Measurements from ENCODE around the gene FBXW11. TPM values are rescaled to one million over a fixed set of nuclear protein-coding genes. Genes with fewer than 3 reads are reported as not detected.

FBXW11 gene
- total RNA-seq, 1 experiment from 2014 or later, result 54.8 TPM

DNA sequence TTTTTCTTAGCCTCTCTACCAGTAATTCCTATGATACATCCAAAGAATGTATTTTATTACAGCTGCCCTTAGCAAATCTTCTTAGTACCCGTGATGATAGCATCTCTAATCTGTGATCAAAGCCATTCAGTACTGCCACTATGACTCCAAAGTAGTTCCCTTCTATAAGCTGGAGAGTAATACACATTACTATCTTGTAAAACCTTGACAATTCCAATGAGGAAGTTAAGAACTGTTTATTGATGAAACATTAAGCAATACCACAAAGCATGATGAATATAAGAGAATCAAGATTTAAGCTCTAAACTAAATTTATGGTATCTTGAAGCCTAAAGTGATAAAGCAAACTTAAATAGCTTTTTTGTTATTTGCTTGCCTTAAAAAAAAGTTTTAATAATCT is 134.7 kb downstream of the FBXW11 start:
- no peak for DNase-seq
- Histone ChIP-seq H3K9me2 (ENCODE audit: insufficient read depth) (no peaks in the 10 kb centered on the region), H3F3A (ENCODE audit: insufficient read depth, low read depth) (no peaks in the 10 kb centered on the region), H3K27me3 (ENCODE audit: insufficient read depth, low read depth) (no peaks in the 10 kb centered on the region), H2AFZ (no peak overlapping the region), H3K9me3 (ENCODE audit: insufficient read depth, low read depth) (no peaks in the 10 kb centered on the region), H3K36me3 (ENCODE audit: low read depth) (peaks cover 29% of the 10 kb centered on the region; the same call in 1 of the 2 replicates), H3K4me2 (no peak overlapping the region), H3K27ac (no peak overlapping the region), H3K4me3 (no peak overlapping the region), H3K79me2 (ENCODE audit: low read depth) (no peaks in the 10 kb centered on the region), H4K20me1 (ENCODE audit: insufficient read depth) (no peaks in the 10 kb centered on the region), H3K4me1 (replicated peaks; ENCODE audit: insufficient read depth) (no peaks in the 10 kb centered on the region)
- ChIA-PET POLR2A (ENCODE audit: unreplicated experiment) (no interaction called here), CTCF (no interaction called here)
- intact Hi-C loops (cut with micrococcal nuclease; ENCODE audit: unreplicated experiment), result no loop called here
- TF ChIP-seq CTCF (conservative IDR thresholded peaks at IDR 0.05) (no peak), EZH2 (IDR thresholded peaks at IDR 0.05; ENCODE audit: low read depth) (no peak)
- BruUV-seq (replicated peaks), result no TSS peak

DNA sequence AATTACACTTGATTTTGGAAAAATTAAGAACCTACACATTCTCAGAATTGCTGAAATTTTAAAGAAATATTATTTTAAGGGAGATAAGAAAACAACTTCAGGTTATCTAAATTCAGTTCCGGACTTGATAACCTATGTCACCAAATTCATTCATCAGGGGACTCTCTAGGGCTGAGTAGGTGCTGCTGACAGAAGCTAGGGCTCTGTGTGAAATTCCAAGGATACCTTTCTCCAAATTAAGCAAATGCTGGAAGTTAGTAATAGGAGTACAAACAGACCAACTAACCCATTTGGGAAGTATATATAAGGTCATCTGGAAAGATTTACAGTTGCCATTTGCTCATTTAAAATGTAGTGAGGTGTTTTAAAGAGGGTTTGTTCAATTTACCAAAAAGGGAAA is 136.5 kb downstream of the FBXW11 start:
- no peak for TF ChIP-seq EZH2 (IDR thresholded peaks at IDR 0.05; ENCODE audit: low read depth)
- TF ChIP-seq CTCF (conservative IDR thresholded peaks at IDR 0.05), result no peak
- Histone ChIP-seq H3K36me3 (ENCODE audit: low read depth) (peaks cover 19% of the 10 kb centered on the region; the same call in 1 of the 2 replicates), H3K4me3 (no peak overlapping the region), H3K27ac (no peak overlapping the region), H4K20me1 (ENCODE audit: insufficient read depth) (0 out of 2 replicates have a peak, but pooled peaks cover 3% of the 10 kb centered on the region), H2AFZ (no peak overlapping the region), H3K9me3 (ENCODE audit: insufficient read depth, low read depth) (no peaks in the 10 kb centered on the region), H3K27me3 (ENCODE audit: insufficient read depth, low read depth) (no peaks in the 10 kb centered on the region), H3K4me1 (replicated peaks; ENCODE audit: insufficient read depth) (no peaks in the 10 kb centered on the region), H3K79me2 (ENCODE audit: low read depth) (no peaks in the 10 kb centered on the region), H3K9me2 (ENCODE audit: insufficient read depth) (no peaks in the 10 kb centered on the region), H3F3A (ENCODE audit: insufficient read depth, low read depth) (no peaks in the 10 kb centered on the region), H3K4me2 (no peak overlapping the region)
- intact Hi-C loops (cut with micrococcal nuclease; ENCODE audit: unreplicated experiment), result no loop called here
- ChIA-PET POLR2A (ENCODE audit: unreplicated experiment) (no interaction called here), CTCF (no interaction called here)
- DNase-seq, result no peak
- no TSS peak for BruUV-seq (replicated peaks)

DNA sequence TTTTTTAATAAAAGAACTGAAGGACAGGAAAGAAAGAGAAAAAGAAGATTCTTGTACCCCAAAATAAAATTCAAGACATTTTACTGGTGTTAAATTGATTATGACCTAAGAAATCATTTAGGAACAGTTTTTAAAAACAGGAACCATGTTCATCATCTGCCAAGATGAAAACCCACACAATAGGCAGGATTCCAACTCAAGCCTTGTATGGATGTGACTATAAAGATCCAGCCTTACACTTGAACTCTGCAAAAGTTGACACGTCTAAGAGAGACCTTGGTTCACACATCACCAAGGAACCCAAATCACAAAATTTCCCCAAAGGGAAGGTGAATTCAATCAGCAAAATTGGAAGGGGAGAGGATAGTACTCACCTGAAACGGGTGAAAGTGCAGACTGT is 138.2 kb downstream of the FBXW11 start:
- DNase-seq, result no peak
- H3K36me3 ChIP-seq (ENCODE audit: low read depth), result peaks cover 23% of the 10 kb centered on the region; the same call in 1 of the 2 replicates
- no TSS peak for BruUV-seq (replicated peaks)

More for the DNA sequence above, 138.2 kb downstream of the FBXW11 start:
- Histone ChIP-seq H3K9me2 (ENCODE audit: insufficient read depth) (no peaks in the 10 kb centered on the region), H3F3A (ENCODE audit: insufficient read depth, low read depth) (no peaks in the 10 kb centered on the region), H3K27me3 (ENCODE audit: insufficient read depth, low read depth) (no peaks in the 10 kb centered on the region), H3K4me3 (no peak overlapping the region), H3K79me2 (ENCODE audit: low read depth) (no peaks in the 10 kb centered on the region), H3K4me1 (replicated peaks; ENCODE audit: insufficient read depth) (no peaks in the 10 kb centered on the region), H3K9me3 (ENCODE audit: insufficient read depth, low read depth) (no peaks in the 10 kb centered on the region), H3K27ac (no peak overlapping the region), H4K20me1 (ENCODE audit: insufficient read depth) (peaks cover 3% of the 10 kb centered on the region; the same call in 1 of the 2 replicates), H3K4me2 (no peak overlapping the region), H2AFZ (no peak overlapping the region)
- intact Hi-C loops (cut with micrococcal nuclease; ENCODE audit: unreplicated experiment), result no loop called here
- POLR2A ChIA-PET (ENCODE audit: unreplicated experiment), result no interaction called here
- CTCF ChIA-PET, result no interaction called here
- no peak for TF ChIP-seq CTCF (conservative IDR thresholded peaks at IDR 0.05)
- no peak for TF ChIP-seq EZH2 (IDR thresholded peaks at IDR 0.05; ENCODE audit: low read depth)
